Neural progenitor cell (in vitro differentiated cells): ENCODE data around the gene ETFB.

Source experiments
- CTCF ChIP-seq: fragments of 200-600 bp; sonication (generic); IDR thresholded peaks from 2 replicates; pipeline ENCODE4 v1.5.1; 2017; ENCODE audit warnings: antibody characterized with exemption, mild to moderate bottlenecking
- EZH2 ChIP-seq: fragments of 200-600 bp; sonication (generic); IDR thresholded peaks from 2 replicates; pipeline ENCODE4 v1.6.1; 2017; ENCODE audit warnings: antibody characterized with exemption, mild to moderate bottlenecking, moderate library complexity
- EZH2phosphoT487 ChIP-seq: fragments of 200-600 bp; sonication (generic); IDR thresholded peaks from 2 replicates; pipeline ENCODE4 v1.6.1; 2017; ENCODE audit warnings: antibody characterized with exemption

GRCh38 chr19:51367255-51367564 is 1.0 kb upstream of the ETFB start:
- no peak for TF ChIP-seq EZH2
- no peak for TF ChIP-seq CTCF
- TF ChIP-seq EZH2phosphoT487 = no peak
